Hepatocyte (in vitro differentiated cells): ENCODE measurements around the gene PALLD.

Experiments
- EZH2 ChIP-seq: fragments of 200-600 bp; sonication (generic); IDR thresholded peaks from 2 replicates; pipeline ENCODE4 v1.6.1; 2016; ENCODE audit warnings: antibody characterized with exemption, mild to moderate bottlenecking, borderline replicate concordance
- TF ChIP-seq, protein P1 (sequence below): fragments of 200-600 bp; sonication (generic); IDR thresholded peaks from 2 replicates; pipeline ENCODE4 v1.5.1; 2016; ENCODE audit warnings: antibody characterized with exemption, mild to moderate bottlenecking; ENCODE audit not compliant: poor library complexity

DNA sequence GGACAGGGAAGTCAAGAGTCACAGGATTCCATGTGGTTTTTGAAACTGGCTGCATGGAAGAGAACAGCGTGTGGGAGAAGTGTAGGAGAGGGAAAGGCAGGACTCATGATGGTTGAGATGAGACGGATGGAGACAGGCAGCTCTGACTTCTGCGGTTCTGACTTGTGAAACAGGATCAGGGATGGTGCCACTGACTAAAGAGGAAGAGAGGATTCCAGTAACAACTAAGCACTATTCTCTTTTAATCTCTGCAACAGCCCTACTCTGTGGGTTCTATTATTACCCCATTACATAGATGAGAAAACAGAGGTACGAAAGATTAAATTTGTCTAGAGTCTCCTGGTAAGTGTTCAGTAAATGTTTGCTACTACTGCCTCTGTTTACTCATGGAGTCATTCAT, 356.9 kb downstream of the PALLD start:
- TF ChIP-seq, protein P1, sequence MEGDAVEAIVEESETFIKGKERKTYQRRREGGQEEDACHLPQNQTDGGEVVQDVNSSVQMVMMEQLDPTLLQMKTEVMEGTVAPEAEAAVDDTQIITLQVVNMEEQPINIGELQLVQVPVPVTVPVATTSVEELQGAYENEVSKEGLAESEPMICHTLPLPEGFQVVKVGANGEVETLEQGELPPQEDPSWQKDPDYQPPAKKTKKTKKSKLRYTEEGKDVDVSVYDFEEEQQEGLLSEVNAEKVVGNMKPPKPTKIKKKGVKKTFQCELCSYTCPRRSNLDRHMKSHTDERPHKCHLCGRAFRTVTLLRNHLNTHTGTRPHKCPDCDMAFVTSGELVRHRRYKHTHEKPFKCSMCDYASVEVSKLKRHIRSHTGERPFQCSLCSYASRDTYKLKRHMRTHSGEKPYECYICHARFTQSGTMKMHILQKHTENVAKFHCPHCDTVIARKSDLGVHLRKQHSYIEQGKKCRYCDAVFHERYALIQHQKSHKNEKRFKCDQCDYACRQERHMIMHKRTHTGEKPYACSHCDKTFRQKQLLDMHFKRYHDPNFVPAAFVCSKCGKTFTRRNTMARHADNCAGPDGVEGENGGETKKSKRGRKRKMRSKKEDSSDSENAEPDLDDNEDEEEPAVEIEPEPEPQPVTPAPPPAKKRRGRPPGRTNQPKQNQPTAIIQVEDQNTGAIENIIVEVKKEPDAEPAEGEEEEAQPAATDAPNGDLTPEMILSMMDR = no peak
- no peak for TF ChIP-seq EZH2
